Stimulated activated CD4-positive, alpha-beta T cell treated with anti-CD3 and anti-CD28 coated beads, Interleukin-2, amount 100 ng/mL, for 4 hours (primary cell): ENCODE measurements around the gene DNASE1.

Source experiments
- DNase-seq: peaks from one replicate; pipeline ENCODE4 v3.0.0-alpha.2; 2020; ENCODE audit warnings: low read depth

The DNASE1 gene

DNA sequence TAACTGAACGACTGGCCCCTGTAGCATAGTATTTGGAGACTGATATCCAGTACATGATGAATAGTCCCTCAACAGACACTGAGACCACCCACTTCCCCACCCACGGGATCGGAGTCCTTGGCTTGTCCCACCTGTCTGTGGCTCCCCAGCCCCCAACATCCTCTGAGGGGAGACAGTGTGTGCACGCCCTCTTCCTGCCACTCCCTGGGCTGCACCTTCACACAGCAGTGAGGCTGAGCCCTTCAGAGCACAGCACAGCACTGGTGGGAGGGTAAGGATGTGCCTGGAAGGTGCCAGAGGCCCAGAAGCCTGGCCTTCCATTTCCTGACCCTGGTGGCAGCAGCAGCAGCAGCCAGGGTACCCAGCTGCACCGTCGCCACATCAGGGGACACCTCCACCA, 11.0 kb downstream of the DNASE1 start:
- DNase-seq = peak; percentile 21

DNA sequence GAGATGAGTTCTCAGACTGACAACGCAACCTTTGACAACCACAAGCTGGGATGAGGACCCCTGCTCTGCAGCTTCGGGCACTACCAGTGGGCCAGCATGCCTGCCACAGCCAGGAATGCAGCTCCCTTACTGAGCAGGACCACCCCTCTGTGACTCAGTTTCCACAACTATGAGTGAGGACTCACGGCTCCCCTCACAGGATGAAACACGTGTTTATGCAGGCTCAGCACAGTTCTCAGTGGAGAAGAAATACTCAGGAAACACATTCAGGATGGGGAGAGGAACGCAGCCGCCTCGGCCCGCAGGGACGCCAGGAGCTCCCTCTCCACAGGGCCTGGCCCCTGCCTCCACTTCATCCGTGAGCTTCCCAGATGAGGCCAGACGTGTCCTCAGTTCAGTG, 14.1 kb downstream of the DNASE1 start:
- DNase-seq = no peak

DNA sequence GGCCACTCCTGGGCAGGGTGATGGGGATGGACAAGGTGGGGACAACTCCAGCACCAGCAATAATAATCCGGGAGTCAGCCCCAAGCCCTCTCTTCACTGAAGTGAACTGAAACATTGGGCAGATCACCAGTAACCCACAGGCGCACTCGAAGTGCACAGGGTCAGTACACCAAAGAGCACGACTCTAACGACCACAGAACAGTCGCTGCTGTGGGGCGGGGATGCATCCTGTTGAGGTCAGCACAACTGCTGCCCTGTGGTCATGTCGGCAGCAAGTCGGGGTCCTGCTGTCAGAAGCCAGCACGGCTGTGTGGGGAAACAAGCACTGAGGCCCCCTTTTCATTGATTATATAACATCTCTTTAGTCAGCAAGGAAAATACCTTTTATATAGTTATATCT, 14.6 kb downstream of the DNASE1 start:
- DNase-seq = no peak

DNA sequence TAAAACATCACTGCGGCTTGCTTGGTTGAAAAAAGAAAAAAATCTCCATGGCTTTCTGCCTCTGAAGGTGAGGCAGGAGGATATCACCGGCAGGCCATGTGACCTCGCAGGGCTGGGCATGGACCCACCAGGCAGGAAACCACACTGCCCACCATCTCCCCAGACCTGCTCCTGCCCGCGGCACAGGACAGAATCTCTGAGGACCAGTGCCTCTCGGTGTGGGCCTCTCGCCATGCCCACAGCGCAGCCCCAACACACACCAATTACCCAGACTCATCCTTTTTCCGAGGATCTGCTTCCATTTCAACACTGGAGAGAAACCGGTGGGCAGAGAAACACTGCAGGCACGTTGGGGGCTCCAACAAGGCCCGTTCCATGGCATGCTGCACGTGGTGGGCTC, 16.2 kb downstream of the DNASE1 start:
- no peak for DNase-seq

DNA sequence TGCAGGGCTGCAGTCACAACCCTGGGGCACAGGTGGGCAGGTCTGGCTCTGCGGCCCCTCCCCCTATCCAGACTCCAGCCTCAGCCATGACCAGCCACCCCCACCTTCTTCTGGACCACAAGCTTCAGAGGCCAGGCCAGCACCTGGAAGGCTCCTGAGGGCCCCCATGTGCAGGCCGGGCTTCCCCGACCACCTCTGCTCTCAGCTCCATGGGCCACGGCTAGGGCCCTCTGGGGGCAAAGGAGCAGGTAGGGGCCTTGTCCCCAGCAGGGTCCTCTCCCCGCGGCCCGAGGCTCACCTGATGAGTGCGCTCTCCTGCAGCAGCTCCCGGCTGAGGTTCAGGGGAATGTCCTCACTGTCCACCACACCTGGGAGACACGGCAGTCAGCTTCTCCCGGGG, 16.9 kb downstream of the DNASE1 start:
- no peak for DNase-seq

DNA sequence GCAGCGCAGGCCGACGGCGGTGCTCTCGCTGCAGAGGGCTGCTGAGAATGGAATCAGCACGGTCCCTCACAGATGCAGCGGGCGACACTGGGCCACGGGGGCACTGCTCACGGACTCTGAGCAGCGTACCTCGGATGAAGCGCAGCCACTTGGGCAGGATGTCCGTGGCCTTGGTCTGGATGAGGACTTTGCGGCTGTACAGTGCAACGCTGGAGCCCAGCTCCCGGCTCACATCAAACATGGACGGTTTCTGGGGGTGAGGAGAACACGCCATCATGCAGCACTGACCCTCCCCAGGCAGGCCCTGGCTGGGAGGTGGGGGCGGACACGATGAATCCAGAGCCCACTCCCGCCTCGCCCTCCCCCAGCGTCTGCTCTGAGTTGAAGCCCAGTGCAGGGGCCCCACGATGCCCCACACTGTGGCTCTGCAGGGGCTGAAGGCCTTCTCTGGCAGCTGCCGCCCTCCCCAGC, 18.1 kb downstream of the DNASE1 start:
- DNase-seq = no peak

DNA sequence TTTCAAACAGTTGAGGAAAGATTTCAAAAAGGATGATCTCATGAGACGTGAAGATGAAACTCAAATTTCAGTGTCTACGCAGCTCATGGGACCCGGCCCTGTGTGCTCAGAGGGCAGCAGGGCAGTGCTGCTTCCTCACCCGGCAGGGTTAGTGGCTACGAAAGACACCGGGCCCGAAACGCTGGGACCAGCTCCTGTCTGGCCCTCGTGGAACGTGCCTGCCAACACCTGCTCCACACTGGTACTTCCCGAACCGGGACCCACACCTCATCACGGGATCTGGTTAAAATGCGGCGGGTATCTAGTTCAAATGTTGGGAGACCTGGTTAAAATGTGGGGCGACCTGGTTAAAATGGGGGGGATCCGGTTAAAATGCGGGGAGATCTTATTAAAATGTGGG, 18.7 kb downstream of the DNASE1 start:
- no peak for DNase-seq

DNA sequence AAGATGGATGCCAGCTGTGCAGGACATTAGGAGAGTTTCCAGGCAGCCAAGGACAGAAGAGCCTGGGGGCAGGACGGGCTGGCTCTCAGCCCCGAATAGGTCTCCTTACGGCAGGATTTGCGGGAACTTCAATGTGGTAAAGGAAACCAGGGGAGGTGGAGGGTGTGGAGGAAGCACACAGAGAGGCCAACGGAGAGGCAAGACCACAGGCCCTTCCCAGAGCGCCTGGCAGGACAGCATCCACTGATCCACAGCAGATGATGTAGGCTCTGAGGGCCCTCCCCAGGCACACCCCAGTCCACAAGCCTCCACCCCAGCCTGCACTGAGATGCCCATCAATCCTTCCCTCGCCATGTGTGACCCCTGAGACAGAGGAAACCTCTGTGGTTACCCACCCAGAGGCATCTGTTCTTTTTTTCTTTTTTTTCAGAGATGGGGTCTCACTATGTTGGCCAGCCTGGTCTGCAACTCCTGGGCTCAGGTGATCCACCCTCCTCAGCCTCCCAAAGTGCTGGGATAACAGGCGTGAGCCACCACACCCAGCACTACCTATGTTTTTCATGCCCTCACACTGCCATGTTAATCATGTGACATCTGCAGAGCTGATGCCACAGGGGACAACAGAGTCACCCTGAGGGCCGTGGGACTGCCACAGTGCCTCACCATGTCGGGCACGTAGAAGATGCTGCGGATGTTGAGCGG, 19.3 kb downstream of the DNASE1 start:
- DNase-seq = no peak

DNA sequence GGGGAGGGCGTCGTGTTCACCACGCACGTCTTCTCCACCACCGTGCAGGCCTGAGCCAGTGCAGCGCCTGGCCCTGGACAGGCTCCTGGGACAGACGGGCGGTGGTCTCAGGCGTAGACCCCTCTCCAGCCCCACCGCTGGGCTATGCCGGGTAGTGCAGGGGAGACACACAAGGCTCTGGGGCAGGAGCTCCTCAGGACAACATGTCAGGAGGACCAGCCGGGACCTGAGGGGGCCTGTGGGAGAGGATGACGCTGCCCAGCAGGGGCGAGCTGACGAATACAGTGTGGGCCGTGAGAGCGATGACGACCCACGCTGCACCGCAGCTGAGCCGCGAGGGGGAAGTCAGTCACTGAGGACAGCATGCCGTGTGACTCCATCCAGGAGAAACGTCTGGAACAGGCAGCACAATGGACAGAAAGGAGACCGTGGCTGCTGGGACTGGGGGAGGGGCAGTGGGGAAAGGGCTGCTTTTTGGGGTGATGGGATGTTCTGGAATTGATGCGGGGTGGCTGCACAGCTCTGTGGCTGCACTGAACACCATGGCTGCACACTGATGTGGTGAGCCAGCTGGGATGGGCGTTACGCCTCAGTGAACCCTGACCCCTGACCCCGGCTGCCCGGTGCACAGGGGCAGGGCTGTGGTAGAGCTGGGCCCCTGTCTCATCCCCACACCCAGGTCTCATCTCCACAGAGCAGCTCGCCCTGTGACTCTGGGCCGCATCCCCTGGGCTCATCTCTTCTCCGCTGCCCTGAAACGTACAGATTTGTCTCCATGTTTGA, 20.2 kb downstream of the DNASE1 start:
- DNase-seq = no peak

DNA sequence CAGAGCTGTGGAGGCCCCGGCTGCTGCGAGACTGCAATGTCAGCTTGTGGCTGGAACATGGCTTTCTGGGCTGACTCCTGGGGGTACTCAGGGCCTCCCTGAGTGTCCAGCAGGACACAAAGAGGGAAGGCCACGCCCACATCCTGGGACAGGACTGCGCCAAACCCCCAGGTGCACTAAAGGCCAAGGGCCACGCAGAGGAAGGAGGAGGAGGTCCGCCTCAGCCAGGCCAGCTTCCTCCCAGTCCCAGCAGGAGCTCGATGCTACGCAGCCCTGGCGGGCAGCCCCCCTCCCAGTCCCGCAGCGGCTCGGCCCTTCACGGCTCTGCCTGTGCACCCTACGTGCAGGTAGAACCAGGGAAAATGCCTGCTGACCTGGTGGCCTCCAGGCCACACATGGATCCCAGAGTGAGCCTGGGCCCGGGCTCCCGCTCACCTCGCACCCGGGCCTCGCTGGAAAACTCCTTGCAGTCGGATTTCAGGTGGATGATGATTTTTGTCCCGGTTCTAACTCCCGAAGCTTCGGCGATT, 21.2 kb downstream of the DNASE1 start:
- no peak for DNase-seq

DNA sequence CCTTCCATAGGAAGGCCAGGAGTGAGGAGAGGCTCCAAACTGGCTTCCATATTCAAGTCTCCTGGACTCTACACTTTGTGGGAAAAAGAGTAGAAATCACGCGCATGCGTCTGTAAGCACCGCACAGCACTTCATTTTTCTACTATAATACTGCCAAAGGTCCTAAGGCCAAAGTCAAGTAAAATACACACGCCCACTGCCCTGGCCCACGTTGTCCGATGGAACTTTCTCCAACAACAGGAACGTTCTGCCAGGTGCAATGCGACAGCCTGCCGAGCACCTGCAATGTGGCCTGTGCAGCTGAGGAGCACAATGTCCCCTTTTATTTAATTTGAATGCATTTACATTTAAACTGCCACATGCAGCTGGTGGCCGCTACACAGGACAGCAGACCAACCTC, 23.5 kb downstream of the DNASE1 start:
- no peak for DNase-seq

DNA sequence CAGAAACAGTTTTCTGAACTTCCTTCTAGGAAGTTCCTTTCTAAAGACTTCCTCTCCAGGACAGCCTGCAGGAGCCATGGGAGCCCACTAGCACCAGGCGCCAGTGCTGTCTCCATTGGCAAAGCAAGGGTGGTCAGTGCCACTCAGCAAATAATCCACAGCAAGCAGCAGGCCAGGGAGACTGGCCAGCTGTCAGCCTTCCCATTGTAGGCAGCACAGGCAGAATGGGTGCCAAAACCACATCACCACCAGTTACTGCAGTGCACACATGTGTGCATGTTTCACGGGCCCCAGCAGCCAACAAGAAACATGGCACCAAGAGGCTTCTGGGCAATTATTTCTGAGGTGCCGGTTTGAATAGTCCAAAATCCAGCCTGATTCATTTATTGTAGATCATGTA, 26.7 kb downstream of the DNASE1 start:
- DNase-seq = no peak

DNA sequence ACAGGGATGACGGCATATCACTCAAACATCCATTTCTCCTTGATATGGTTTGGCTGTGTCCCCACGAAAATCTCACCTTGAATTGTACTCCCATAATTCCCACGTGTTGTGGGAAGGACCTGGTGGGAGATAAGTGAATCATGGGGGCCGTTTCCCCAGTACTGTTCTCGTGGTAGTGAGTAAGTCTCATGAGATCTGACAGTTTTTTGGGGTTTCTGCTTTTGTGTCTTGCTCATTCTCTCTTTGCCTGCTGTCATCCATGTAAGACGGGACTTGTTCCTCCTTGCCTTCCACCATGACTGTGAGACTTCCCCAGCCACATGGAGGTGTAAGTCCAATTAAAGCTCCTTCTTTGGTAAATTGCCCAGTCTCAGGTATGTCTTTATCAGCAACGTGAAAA, 32.5 kb downstream of the DNASE1 start:
- DNase-seq = no peak

DNA sequence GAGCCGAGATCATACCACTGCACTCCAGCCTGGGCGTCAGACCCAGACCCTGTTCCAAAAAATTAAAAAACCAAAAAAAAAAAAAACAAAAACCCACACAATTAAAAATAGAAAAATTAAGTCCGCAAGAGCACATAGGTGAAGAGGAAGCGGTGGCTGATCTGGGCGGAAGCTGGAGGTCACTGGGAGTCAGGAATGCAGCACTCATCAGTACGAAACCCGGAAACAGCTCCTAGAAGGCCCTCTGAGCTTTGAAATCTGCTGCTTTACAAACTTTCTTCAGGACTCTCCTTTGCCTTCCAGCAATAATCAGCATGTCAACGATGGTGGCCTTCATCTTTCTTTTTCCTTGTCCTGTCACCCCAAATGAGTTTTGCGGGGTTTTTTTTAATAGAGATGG, 33.3 kb downstream of the DNASE1 start:
- DNase-seq = no peak

DNA sequence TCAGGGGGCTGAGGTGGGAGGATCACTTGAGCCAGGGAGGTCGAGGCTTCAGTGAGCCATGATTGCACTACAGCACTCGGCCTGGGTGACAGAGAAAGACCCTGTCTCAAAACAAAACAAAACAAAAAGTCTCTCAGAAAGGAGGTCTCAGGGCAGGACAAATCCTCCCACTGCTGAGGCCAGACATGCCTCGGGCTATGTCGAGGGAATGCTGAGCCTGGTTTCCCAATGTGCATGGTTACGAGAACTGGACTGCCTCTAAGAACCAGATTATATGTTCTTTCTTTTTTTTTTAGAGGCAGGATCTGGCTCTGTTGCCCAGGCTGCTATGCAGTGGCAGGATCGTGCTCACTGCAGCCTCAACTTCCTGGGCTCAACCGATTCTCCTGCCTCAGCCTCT, 35.2 kb downstream of the DNASE1 start:
- no peak for DNase-seq

DNA sequence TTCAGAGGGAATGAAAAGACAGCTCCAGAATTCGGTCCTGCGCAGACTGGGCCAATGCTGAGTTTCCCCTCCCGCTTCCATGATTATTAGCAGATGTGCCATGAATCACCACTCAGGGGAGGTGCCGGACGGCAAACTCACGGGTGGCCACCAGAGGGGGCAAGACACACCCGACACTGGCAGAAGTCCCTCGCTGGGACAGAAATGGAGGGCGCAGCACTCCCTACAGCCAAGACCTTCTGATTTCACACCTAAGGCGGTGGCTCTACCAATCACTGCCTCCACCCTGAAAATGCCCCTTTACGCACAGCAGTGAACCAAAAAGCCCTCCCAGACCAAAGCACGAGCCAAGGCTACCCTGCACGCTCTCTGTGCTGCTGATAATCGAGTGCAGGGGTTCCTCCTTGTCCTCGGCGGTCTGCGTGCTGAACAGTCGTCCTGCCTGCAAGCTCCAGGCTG, 36.0 kb downstream of the DNASE1 start:
- DNase-seq = peak; percentile 70

DNA sequence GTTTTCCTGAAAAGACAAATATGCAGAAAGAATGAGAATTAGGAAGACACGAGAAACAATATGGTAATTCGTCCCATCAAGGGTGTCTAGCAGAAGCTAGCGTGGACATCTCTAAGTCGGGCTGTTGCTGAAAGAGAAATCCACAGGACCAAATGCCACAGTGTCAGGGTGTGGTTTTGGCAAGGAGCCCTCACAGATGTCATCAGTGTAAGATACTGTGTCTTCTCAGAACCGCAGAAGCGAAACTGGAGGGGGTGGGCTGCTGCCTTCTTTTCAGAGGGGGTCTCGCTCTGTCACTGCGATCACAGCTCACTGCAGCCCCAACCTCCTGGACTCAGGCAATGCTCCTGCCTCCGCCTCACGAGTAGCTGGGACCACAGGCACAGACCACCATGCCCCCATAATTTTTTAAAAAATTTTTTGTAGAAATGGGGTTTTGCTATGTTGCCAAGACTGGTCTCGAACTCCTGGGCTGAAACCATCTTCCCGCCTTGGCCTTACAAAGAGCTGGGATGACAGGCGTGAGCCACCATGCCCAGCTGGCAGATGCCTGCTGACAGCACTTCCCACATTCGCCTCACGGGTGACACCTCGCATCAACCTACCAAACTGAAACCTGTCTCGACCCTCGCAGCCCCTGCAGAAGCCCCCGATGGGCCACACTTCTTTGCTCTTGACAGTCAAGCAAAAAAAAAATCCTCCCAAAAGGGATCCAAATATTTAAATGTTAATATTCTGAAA, 36.7 kb downstream of the DNASE1 start:
- DNase-seq = no peak

DNA sequence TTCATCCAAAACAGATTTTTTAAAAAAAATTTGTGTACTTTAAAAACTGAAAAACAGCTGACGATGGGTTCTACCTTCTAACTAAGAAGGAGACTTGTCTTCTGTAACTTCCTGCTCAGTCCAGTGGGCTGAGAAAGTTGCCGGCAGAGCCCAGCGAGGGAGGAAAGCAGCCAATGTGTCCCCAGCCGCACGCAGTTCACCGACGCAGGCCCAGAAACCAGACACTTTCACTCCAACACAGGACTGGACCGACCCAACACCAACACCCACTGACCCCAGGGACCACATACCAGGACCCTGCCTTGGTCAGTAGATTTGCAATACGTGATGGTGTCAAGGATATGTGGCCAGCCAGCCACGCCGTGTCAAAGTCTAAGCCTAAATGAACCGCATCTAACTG, 37.3 kb downstream of the DNASE1 start:
- no peak for DNase-seq

DNA sequence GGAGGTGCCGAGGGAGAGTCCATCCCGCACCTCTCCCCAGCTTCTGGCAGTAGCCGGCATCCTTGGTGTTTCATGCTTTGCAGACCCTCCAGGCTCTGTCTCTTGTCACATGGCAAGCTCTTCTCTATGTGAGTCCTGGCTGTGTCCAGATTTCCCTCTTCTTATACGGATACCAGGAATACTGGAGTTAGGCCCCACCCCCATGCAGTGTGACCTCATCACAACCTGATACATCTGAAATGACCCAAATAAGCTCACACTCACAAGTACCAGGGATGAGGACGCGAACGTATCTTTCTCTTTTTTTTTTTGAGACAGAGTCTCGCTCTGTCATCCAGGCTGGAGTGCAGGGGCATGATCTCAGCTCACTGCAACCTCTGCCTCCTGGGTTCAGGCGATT, 39.6 kb downstream of the DNASE1 start:
- no peak for DNase-seq

DNA sequence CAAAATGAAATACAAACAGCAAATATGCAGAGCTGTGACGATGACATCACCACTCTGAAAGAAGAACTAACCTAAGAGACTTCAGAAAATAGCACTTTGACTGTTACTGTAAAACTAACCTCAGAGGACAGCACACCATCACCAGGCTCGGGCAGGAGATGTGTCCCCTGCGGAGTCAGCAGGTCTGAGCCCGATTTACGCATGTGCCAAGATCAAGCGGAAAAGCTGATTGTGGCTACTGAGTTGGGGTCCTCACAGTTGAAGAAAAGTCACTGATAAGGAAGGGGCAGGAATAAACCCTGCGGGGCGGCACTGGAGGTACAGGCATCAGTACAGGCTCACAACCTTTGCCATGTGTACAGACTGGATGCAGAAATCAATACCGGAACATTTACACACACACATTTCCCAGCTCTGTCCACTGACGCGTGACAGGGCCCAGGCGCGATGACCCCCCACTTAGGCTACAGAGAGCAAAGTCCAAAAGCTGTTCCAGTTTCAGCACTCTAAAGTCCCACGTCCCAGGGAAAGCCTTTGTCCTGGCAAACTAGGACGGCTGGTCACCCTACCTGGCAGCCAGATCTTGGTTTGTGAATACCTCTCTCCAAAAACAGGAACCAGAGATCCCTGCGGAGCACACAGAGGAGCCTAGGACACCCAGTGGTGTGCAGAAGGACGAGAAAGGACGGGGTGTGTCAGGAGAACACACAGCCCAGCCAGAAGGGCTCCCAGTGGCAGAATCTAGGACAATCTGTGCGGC, 41.3 kb downstream of the DNASE1 start:
- no peak for DNase-seq

DNA sequence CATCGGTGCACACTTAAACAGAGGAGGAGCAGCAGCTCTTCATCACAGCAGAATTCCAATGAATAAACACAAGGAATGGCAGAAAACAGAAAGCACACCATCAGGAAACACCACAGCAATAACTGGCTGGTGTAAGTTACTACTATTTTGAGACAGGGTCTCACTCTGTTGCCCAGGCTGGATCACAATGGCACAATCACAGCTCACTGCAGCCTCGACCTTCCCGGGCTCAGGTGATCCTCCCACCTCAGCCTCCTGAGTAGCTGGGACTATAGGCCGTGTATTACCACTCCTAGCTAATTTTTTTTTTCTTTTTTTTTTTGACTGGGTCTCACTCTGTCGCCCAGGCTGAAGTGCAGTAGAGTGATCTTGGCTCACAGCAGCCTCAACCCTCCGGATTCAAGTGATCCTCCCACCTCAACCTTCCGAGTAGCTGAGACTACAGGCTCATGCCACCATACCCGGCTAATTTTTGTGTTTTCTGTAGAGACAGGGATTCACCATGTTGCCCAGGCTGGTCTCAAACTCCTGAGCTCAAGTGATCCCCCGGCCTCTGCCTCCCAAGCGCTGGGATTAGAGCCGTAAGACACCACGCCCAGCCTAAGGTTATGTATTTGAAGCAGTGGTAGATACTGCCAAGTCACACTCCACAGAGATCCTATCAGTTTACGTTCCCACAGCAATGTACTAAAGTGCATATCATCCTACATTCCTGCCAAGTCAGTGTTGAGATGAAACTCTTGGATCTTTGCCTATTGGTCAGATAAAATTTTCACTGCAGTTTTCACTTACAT, 42.1 kb downstream of the DNASE1 start:
- no peak for DNase-seq
